Prostate gland (tissue), 2 donors: ENCODE results near the gene ASCL5.

Source experiments
- POLR2A ChIP-seq: fragments of 450-650 bp; IDR thresholded peaks from one replicate; pipeline ENCODE4 v1.6.1; 2016; ENCODE audit warnings: antibody characterized with exemption, mild to moderate bottlenecking
- TF ChIP-seq, protein P1 (sequence below), 4 experiments: fragments of 200-600 bp in 2 of 4; fragments of 450-650 bp in 2 of 4; sonication (generic) in 2 of 4; IDR thresholded peaks; 1 replicate in 3 of 4; 2 replicates in 1 of 4; pipeline ENCODE4 v1.5.1; 2016 to 2019; ENCODE audit warnings: antibody characterized with exemption in 4 of 4, mild to moderate bottlenecking in 2 of 4, moderate library complexity in 2 of 4

- TF ChIP-seq, protein P1, sequence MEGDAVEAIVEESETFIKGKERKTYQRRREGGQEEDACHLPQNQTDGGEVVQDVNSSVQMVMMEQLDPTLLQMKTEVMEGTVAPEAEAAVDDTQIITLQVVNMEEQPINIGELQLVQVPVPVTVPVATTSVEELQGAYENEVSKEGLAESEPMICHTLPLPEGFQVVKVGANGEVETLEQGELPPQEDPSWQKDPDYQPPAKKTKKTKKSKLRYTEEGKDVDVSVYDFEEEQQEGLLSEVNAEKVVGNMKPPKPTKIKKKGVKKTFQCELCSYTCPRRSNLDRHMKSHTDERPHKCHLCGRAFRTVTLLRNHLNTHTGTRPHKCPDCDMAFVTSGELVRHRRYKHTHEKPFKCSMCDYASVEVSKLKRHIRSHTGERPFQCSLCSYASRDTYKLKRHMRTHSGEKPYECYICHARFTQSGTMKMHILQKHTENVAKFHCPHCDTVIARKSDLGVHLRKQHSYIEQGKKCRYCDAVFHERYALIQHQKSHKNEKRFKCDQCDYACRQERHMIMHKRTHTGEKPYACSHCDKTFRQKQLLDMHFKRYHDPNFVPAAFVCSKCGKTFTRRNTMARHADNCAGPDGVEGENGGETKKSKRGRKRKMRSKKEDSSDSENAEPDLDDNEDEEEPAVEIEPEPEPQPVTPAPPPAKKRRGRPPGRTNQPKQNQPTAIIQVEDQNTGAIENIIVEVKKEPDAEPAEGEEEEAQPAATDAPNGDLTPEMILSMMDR (IDR thresholded peaks at IDR 0.05): no peak
- no peak for TF ChIP-seq POLR2A
These were observed 13.3 kb downstream of the ASCL5 start for GRCh38 chr1:201113451-201114244.
